Karpas-422 (cell line): ENCODE data around the gene UMAD1. TPM values are rescaled to one million over a fixed set of nuclear protein-coding genes. Genes with fewer than 3 reads are reported as not detected.

Experiments used
- DNase-seq: peaks from one replicate; pipeline ENCODE4 v3.0.0-alpha.2; 2015
- H2AFZ ChIP-seq: fragments of 200-600 bp; sonication (generic); 2 replicates; pipeline ENCODE4 v1.6.1; 2014; ENCODE audit warnings: antibody characterized with exemption, low read length, mixed read lengths
- H3K27ac ChIP-seq: fragments of 200-600 bp; sonication (generic); 2 replicates; pipeline ENCODE4 v1.5.1; 2014; ENCODE audit warnings: mild to moderate bottlenecking, low read length, moderate library complexity
- H3K27me3 ChIP-seq: fragments of 200-600 bp; sonication (generic); 2 replicates; pipeline ENCODE4 v1.6.1; 2014; ENCODE audit warnings: low read length, mixed read lengths
- H3K36me3 ChIP-seq: fragments of 200-600 bp; sonication (generic); 2 replicates; pipeline ENCODE4 v1.6.1; 2014; ENCODE audit warnings: low read length, mixed read lengths; ENCODE audit not compliant: insufficient read depth
- H3K4me1 ChIP-seq: fragments of 200-600 bp; sonication (generic); 2 replicates; pipeline ENCODE4 v1.6.1; 2014; ENCODE audit warnings: mild to moderate bottlenecking, low read length, mixed read lengths
- H3K4me2 ChIP-seq: fragments of 200-600 bp; sonication (generic); 2 replicates; pipeline ENCODE4 v1.6.1; 2014; ENCODE audit warnings: low read length, low read depth, mild to moderate bottlenecking; ENCODE audit not compliant: poor library complexity, severe bottlenecking
- H3K4me3 ChIP-seq: fragments of 200-600 bp; sonication (generic); 2 replicates; pipeline ENCODE4 v1.5.1; 2014; ENCODE audit warnings: mild to moderate bottlenecking, antibody characterized with exemption, low read length, mixed read lengths
- H3K79me2 ChIP-seq: fragments of 200-600 bp; sonication (generic); 2 replicates; pipeline ENCODE4 v1.6.1; 2014; ENCODE audit warnings: mild to moderate bottlenecking, low read length, mixed read lengths
- H3K9ac ChIP-seq: fragments of 200-600 bp; sonication (generic); 2 replicates; pipeline ENCODE4 v1.6.0; 2014; ENCODE audit warnings: low read length
- H3K9me2 ChIP-seq: fragments of 200-600 bp; sonication (generic), shearing (Covaris generic); replicated peaks from 2 replicates; pipeline ENCODE4 v1.6.0; 2014; ENCODE audit warnings: mild to moderate bottlenecking, low read length, moderate library complexity; ENCODE audit not compliant: insufficient read depth
- H3K9me3 ChIP-seq: fragments of 300-700, 200-600 bp; sonication (generic); 2 replicates; pipeline ENCODE4 v1.6.1; 2014; ENCODE audit warnings: low read length, mixed read lengths
- H4K20me1 ChIP-seq: fragments of 200-600 bp; sonication (generic); 2 replicates; pipeline ENCODE4 v1.6.1; 2014; ENCODE audit warnings: mild to moderate bottlenecking, antibody characterized with exemption, low read length, low read depth; ENCODE audit not compliant: insufficient read depth
- total RNA-seq: library from RNA; depleted of rRNA; stranded (reverse); fragments of >200 nt; shearing (Covaris generic); gene quantifications from 2 replicates; pipeline ENCODE4 v1.2.3, GENCODE V29; 2014; ENCODE audit warnings: low replicate concordance

UMAD1 gene
- total RNA-seq, 1 experiment from 2014 or later = 15.2 TPM

DNA sequence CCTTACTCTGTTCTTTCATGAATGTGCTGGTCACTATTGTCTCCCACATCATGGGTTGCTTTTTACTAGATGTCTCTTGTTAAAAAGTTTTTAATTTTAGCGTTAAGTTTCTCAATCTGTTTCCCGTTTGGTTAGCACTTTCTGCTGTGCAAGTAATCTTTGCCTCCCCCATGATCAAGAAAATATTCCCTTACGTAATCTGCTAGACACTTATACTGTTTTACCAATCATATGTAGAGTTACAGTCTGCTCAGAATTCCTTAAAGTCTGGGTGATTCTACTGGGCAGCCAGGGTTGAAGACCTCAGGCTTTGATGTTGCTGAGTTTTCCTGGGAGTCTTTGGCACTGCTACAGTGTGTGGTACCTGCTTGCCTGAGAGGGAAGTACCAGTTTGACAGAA lies 116.0 kb downstream of the UMAD1 start:
- H3K9ac ChIP-seq = no peak overlapping the region
- H3K4me3 ChIP-seq = no peak overlapping the region
- no peak overlapping the region for H3K4me2 ChIP-seq
- no peaks in the 10 kb centered on the region for H3K27me3 ChIP-seq
- no peaks in the 10 kb centered on the region for H3K9me3 ChIP-seq
- 0 out of 2 replicates have a peak, but pooled peaks cover 5% of the 10 kb centered on the region for H4K20me1 ChIP-seq
- no peaks in the 10 kb centered on the region for H3K36me3 ChIP-seq
- peaks cover 6% of the 10 kb centered on the region for H3K4me1 ChIP-seq
- H2AFZ ChIP-seq = no peak overlapping the region
- DNase-seq = no peak
- H3K9me2 ChIP-seq = no peaks in the 10 kb centered on the region
- H3K79me2 ChIP-seq = no peaks in the 10 kb centered on the region
- no peak overlapping the region for H3K27ac ChIP-seq

DNA sequence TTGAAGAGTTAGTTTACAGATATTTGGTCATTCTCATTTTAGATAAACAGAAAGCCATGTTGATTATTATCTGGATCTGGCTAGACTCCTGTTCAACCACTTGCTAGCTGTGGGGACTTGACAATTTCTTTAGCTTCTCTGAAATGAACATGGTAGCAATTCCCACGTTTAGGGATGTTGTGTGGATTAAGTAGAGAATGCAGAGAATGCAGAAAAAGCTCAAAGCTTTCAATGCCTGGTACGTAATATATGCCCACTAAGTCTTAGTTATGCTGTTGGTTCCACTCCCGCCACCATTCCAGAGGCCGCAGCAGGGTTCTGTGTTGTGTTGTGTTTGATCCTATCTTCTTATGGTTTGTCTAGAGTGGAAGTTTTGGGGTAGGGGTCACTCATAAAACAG lies 117.0 kb downstream of the UMAD1 start:
- peaks cover 8% of the 10 kb centered on the region; the same call in 1 of the 2 replicates for H4K20me1 ChIP-seq
- no peaks in the 10 kb centered on the region for H3K27me3 ChIP-seq
- H3K9me3 ChIP-seq = no peaks in the 10 kb centered on the region
- no peak overlapping the region for H2AFZ ChIP-seq
- H3K9ac ChIP-seq = no peak overlapping the region
- H3K9me2 ChIP-seq = no peaks in the 10 kb centered on the region
- no peaks in the 10 kb centered on the region for H3K79me2 ChIP-seq
- no peak overlapping the region for H3K4me2 ChIP-seq
- DNase-seq = no peak
- H3K4me1 ChIP-seq = peaks cover 12% of the 10 kb centered on the region
- no peak overlapping the region for H3K4me3 ChIP-seq
- H3K36me3 ChIP-seq = no peaks in the 10 kb centered on the region
- no peak overlapping the region for H3K27ac ChIP-seq

DNA sequence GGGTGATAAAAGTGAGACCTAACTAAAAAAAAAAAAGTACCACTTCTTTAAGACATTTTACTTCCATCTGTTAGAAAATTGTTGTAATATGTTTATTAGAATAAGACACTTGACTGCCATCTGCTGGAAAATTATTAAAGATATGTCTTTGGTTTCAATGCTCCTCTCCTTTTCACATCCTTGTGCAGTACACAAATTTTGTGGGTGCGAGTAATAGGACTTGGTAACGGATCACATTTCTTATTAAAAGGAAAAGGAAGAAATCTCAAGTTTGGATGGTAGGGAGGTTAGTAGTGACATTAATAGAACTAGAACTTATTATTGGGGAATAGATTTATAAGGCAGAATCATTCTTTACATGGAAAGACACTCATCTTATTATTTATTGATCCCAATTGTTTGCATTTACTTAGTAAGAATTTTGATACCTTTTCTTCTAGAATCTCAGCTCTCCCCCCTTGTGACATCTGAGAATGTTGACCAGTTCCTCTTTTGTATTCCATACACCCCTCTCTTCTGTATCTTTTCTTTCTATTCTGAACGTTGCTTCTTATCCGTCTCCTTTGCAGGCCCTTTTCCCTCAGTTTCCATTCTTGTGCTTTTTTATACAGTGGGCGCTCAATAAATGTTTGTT lies 120.9 kb downstream of the UMAD1 start:
- DNase-seq = peak; percentile 80
- Histone ChIP-seq H3K4me2 (peak overlapping the region; percentile 19), H3K9me3 (no peaks in the 10 kb centered on the region)

DNA sequence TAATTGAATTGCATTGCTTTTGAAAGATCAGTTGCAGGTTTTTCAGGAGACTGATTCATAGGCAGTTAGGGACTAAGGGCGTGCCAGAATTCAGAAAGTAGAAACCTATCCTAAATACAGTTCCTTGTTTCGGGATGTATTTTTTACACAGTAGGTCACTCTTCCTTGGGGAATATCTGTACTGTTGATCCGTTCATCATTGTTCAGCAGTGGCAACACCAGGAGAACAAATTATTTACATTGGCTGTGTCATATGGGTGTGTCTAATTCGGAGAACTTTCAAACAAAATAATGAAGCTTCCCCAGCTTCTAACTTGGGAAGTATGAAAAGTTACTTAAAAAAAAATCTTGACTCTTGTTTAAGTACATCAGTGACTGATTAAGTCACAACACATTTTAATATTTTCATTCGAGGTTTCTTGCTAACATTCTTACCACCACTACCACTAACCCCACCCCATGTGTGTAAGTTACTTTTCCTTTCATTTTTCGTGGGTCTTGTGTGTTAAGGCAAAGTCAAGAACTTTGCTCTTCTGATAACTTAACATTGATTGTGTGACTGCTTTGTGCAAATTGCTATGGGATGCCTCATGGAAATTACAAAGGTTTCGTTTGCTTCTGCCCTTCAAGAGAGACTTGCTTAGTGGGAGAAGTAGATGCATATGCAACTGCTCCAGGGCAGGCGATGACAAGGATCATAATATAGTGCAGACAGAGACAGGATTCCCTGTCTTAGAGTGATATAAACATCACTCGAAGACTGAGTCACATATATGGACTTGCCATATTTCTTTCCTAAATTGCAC lies 121.6 kb downstream of the UMAD1 start:
- no peak overlapping the region for H3K4me3 ChIP-seq
- no peak overlapping the region for H3K27ac ChIP-seq
- H3K36me3 ChIP-seq = no peaks in the 10 kb centered on the region
- H3K9me3 ChIP-seq = no peaks in the 10 kb centered on the region
- H3K4me1 ChIP-seq = peaks cover 12% of the 10 kb centered on the region
- H2AFZ ChIP-seq = no peak overlapping the region
- no peaks in the 10 kb centered on the region for H3K27me3 ChIP-seq
- no peak overlapping the region for H3K9ac ChIP-seq
- no peaks in the 10 kb centered on the region for H3K79me2 ChIP-seq
- peaks cover 14% of the 10 kb centered on the region; the same call in 1 of the 2 replicates for H4K20me1 ChIP-seq
- H3K9me2 ChIP-seq = no peaks in the 10 kb centered on the region
- DNase-seq = no peak
- peak overlapping the region; percentile 19 for H3K4me2 ChIP-seq

More for the DNA sequence above, 120.9 kb downstream of the UMAD1 start:
- Histone ChIP-seq H3K79me2 (no peaks in the 10 kb centered on the region), H3K9ac (no peak overlapping the region), H4K20me1 (peaks cover 11% of the 10 kb centered on the region; the same call in 1 of the 2 replicates), H3K9me2 (no peaks in the 10 kb centered on the region), H2AFZ (no peak overlapping the region), H3K27ac (no peak overlapping the region), H3K4me3 (no peak overlapping the region), H3K36me3 (no peaks in the 10 kb centered on the region), H3K4me1 (peaks cover 12% of the 10 kb centered on the region), H3K27me3 (no peaks in the 10 kb centered on the region)

DNA sequence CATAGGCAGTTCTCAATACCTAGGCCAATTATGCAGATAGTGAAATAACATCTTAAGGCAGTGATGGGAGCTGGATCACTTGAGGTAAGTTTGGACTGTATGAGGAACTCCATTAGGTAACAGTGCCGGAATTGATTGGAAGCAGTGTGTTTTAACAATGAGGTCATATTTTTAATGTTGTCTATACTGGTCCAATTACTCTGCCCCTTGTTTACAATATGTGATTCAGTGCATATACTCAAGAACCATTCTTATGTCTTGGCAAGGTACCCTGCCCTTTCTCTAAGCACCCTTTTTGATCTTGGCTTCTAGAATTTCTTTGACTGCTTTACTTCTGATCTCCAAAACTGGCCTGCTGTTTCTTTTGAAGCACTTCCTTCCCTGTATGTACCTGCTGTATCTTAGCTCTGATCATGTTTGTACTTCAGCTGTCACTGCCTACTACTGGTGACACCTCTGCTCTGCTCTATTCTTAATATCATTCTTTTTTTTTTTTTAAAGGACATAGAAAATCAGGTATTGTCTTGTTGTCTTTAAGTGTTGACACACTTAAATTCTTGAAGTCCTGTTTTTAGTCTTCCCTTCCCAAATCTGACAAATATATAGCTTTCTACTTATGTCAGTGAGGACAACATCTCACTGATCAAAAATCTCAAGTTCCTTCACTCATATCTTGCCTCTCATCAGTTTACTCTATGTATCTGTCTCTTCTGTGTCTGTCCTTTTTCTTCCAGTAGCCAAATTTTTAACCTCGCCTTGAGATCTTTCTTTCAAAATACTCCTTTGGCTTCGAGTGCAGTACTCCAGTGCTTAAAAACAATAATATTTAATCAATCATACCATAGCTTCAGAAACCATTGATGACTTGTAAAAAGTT lies 124.2 kb downstream of the UMAD1 start:
- no peaks in the 10 kb centered on the region for H3K27me3 ChIP-seq
- no peaks in the 10 kb centered on the region for H3K9me3 ChIP-seq
- H3K36me3 ChIP-seq = no peaks in the 10 kb centered on the region
- H3K4me3 ChIP-seq = no peak overlapping the region
- no peaks in the 10 kb centered on the region for H3K9me2 ChIP-seq
- no peaks in the 10 kb centered on the region for H3K79me2 ChIP-seq
- no peak overlapping the region for H3K9ac ChIP-seq
- H3K27ac ChIP-seq = no peak overlapping the region
- DNase-seq = no peak
- no peak overlapping the region for H2AFZ ChIP-seq
- peaks cover 18% of the 10 kb centered on the region for H4K20me1 ChIP-seq
- peaks cover 12% of the 10 kb centered on the region for H3K4me1 ChIP-seq
- no peak overlapping the region for H3K4me2 ChIP-seq

DNA sequence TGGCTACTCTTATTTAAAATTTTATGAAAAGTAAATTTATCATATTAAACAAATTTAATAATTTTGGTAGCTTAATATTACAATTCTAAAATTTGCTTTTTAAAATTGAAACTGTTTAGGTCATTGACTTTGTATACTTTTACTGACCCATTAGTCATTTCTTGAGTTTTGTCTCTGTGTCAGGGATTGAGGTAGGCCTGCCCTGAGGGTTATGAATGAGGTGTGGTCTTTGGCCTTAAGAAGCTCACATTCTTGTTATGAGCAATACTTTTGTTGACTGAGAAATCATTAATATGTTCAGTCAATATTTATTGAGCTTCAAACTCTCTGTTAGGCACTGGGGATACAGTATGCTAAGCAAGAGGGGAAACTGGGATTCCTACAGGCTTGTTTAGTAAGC lies 124.9 kb downstream of the UMAD1 start:
- no peaks in the 10 kb centered on the region for H3K36me3 ChIP-seq
- peaks cover 21% of the 10 kb centered on the region for H4K20me1 ChIP-seq
- no peak for DNase-seq
- no peak overlapping the region for H3K9ac ChIP-seq
- no peaks in the 10 kb centered on the region for H3K9me3 ChIP-seq
- no peaks in the 10 kb centered on the region for H3K9me2 ChIP-seq
- no peaks in the 10 kb centered on the region for H3K27me3 ChIP-seq
- peaks cover 12% of the 10 kb centered on the region for H3K4me1 ChIP-seq
- H3K27ac ChIP-seq = no peak overlapping the region
- no peak overlapping the region for H2AFZ ChIP-seq
- H3K4me2 ChIP-seq = no peak overlapping the region
- no peaks in the 10 kb centered on the region for H3K79me2 ChIP-seq
- no peak overlapping the region for H3K4me3 ChIP-seq

DNA sequence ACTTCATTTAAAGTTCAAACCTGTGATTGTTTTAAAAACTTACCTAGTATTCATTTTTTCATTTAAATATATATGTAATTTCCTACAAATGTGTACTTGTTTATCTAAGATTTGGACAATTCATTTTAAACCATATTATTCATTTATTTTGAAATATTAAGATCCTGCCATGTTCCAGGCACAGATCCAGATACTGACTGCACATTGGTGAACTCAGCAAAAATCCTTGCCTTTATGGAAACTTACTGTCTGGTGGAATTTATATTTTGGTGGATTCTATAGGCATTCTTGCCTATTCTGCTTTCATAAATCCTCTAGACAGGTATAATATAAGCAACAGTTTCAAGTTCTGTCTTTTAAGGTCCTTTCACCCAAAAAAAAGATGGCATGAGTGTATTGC lies 126.1 kb downstream of the UMAD1 start:
- Histone ChIP-seq H3K9me2 (no peaks in the 10 kb centered on the region), H4K20me1 (peaks cover 24% of the 10 kb centered on the region), H3K9ac (no peak overlapping the region), H3K9me3 (no peaks in the 10 kb centered on the region), H3K4me1 (peaks cover 4% of the 10 kb centered on the region), H2AFZ (no peak overlapping the region), H3K36me3 (no peaks in the 10 kb centered on the region), H3K27ac (no peak overlapping the region), H3K27me3 (no peaks in the 10 kb centered on the region), H3K4me2 (no peak overlapping the region), H3K79me2 (no peaks in the 10 kb centered on the region), H3K4me3 (no peak overlapping the region)
- no peak for DNase-seq
